NB4 (cell line): Measurements from ENCODE around the gene IL31.
A peak's percentile ranks its signal among the peaks of the same experiment; 100 is the strongest.

Source experiments
- DNase-seq: peaks from one replicate; pipeline ENCODE4 v3.0.0; 2010; ENCODE audit warnings: low read depth
- H3K4me3 ChIP-seq: one replicate; pipeline ENCODE4 v1.5.1; 2011; ENCODE audit warnings: mild to moderate bottlenecking, low read depth, low read length, moderate library complexity
- MYC ChIP-seq: IDR thresholded peaks from 2 replicates; pipeline ENCODE4 v1.6.1; 2011; ENCODE audit warnings: low read depth, low read length
- POLR2A ChIP-seq: IDR thresholded peaks from 2 replicates; pipeline ENCODE4 v1.6.1; 2011; ENCODE audit warnings: mild to moderate bottlenecking; ENCODE audit not compliant: insufficient read length; ENCODE audit errors: extremely low read depth
- TF ChIP-seq, protein P1 (sequence below): IDR thresholded peaks from one replicate; pipeline ENCODE4 v1.5.1; 2012; ENCODE audit warnings: low read depth, low read length
- TF ChIP-seq, protein P2 (sequence below): IDR thresholded peaks from 2 replicates; pipeline ENCODE4 v1.6.1; 2011; ENCODE audit warnings: low read depth, low read length

The IL31 gene

DNA sequence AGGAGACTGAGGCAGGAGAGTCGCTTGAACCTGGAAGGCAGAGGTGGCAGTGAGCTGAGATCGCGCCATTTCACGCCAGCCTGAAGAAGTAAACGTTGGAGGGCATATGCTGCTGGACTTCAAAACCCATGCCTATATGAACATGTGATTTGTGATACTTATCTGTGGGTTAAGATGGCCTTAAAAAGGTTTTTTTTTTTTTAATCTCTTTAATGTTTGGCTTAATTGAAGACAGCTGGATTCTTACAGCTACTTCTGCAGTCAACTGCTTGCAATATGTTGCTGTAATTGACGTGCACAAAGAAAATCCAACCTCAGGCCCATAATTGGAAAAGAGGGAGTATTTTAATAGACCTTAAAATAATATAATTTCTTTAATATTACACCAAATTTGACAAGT is 28.0 kb upstream of the IL31 start:
- TF ChIP-seq POLR2A = no peak
- TF ChIP-seq, protein P1, sequence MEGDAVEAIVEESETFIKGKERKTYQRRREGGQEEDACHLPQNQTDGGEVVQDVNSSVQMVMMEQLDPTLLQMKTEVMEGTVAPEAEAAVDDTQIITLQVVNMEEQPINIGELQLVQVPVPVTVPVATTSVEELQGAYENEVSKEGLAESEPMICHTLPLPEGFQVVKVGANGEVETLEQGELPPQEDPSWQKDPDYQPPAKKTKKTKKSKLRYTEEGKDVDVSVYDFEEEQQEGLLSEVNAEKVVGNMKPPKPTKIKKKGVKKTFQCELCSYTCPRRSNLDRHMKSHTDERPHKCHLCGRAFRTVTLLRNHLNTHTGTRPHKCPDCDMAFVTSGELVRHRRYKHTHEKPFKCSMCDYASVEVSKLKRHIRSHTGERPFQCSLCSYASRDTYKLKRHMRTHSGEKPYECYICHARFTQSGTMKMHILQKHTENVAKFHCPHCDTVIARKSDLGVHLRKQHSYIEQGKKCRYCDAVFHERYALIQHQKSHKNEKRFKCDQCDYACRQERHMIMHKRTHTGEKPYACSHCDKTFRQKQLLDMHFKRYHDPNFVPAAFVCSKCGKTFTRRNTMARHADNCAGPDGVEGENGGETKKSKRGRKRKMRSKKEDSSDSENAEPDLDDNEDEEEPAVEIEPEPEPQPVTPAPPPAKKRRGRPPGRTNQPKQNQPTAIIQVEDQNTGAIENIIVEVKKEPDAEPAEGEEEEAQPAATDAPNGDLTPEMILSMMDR = no peak
- no peak for DNase-seq
- H3K4me3 ChIP-seq = no peak overlapping the region

DNA sequence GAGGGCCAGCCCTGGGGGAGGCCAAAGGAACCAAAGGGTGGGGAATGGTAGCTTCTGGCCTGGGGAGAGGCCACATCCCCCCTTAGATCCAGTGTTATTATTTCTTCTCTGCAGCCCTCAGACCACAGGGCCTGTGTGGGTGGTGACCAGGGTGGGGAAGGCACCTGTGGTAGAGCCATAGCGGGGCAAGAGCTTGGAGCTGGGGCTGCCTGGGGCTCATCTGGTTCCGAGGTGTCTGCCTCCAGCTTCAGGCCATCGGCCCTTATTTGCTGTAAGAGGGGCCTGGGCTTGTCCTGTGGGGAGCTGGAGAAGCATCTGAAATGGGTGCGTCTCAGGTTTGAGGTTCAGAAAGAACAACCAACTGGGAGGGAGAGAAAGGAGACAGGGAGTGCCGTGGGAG is 27.4 kb upstream of the IL31 start:
- DNase-seq = no peak
- TF ChIP-seq MYC (no peak), POLR2A (no peak)
- TF ChIP-seq, protein P1 = no peak
- TF ChIP-seq, protein P2, sequence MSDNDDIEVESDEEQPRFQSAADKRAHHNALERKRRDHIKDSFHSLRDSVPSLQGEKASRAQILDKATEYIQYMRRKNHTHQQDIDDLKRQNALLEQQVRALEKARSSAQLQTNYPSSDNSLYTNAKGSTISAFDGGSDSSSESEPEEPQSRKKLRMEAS = no peak
- no peak overlapping the region for H3K4me3 ChIP-seq

DNA sequence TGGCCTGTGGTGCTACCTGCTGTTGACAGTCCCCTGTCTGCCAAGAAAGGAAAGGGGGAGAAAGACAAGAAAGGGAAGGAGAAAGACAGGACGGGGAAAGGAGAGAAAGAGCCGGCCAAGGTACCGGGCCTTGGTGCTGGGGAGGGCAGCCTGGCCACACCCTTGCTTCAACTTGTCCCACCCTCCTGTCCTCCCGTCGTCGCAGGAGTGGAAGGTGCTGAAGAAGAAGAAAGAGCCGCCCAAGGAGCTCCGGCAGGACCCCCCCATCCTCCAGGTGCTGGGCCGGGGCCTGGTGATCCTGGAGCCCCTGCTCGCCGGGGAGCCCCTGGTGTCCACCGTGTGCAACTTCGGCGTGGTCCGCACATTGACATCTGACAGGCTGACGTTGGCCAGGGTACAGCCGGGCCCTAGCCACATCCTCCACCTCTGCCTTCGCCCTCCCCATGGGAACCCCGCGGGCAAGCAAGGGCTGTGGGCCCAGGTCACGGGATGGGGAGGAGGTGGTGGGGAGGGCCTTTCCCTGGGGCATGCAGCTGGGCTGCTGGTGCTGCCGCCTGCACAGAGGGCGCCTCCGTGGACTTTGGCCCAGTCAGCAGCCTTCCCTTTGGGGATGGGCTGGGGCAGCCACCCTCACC is 26.6 kb upstream of the IL31 start:
- H3K4me3 ChIP-seq = no peak overlapping the region
- DNase-seq = no peak
- TF ChIP-seq POLR2A (no peak), MYC (no peak)
- TF ChIP-seq, protein P2 = no peak

DNA sequence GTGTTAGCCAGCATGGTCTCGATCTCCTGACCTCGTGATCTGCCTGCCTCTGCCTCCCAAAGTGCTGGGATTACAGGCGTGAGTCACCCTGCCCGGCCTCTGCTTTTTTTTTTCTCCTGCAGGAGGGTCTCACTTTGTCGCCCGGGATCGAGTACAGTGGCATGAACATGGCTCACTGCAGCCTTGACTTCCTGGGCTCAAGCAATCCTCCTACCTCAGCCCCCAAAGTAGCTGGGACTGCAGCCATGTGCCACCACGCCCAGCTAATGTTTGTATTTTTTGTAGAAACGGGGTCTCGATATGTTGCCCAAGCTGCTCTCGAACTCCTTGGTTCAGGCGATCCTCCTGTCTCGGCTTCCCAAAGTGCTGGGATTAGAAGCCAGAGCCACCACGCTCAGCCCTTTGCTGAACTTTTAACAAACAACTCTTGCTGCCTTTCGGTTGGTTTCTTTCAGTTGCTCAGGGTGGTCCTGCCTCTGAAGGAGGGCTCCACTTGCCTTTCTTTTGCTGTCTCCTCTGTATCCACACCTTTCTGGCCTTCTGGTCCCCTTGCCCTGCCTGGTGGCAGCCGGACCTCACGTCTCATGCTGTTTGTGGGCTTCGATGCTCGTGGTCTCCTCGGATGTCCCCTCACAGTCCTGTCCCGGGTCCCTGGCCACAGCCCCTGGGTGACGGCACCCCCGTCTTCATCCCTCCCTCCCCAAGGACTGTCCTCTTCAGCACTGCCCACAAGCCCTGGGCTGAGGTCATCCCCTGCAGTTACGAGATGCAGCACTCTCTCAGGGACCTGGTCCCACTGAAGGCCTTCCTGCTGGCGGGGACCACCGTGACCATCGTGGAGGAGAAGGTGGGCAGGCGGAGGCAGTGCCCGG is 25.7 kb upstream of the IL31 start:
- no peak overlapping the region for H3K4me3 ChIP-seq
- TF ChIP-seq MYC = no peak
- TF ChIP-seq, protein P1 = no peak
- TF ChIP-seq POLR2A = no peak
- TF ChIP-seq, protein P2 = no peak
- DNase-seq = no peak

DNA sequence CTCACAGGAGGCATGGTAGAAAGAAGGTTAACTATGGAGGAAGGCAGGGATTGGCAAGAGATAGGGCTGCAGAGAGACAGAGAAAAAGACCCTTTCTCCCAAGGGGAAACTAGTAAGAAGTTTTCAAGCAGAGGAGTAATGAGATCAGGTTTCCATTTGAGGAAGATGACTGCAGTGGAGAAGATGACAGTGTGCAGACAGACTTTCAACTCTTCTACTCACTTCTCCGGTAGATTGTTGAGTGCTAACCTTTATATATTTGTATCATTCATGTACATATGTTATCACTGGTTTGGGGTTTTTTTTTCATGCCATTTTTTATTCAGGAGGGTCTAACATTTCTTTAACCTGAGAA is 23.6 kb upstream of the IL31 start:
- DNase-seq = peak; percentile 53
- TF ChIP-seq POLR2A (no peak), MYC (no peak)
- TF ChIP-seq, protein P2 = no peak
- TF ChIP-seq, protein P1 = no peak
- no peak overlapping the region for H3K4me3 ChIP-seq

DNA sequence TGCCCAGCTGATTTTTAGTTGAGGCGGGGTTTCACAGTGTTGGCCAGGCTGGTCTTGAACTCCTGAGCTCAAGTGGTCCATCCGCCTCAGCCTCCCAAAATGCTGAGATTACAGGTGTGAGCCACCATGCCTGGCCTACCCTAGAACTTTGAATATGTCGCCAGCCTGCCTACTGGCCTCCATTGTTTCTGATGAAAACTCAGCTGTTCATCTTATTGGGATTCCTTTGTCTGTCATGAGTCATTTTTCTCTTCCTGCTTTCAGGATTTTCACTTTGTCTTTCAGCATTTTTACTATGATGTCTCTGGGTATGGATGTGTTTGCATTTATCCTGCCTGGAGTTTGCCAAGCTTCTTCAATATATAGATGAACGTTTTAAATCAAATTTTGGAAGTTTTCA is 21.4 kb upstream of the IL31 start:
- DNase-seq = no peak
- TF ChIP-seq, protein P2 = no peak
- TF ChIP-seq MYC (no peak), POLR2A (no peak)
- TF ChIP-seq, protein P1 = no peak
- no peak overlapping the region for H3K4me3 ChIP-seq
